Activated T-cell treated with anti-CD3 and anti-CD28 coated beads, Interleukin-2, amount 50 U/mL, for 72 hours (primary cell): ENCODE measurements around the gene SLAIN2. TPM values are rescaled to one million over a fixed set of nuclear protein-coding genes. Genes with fewer than 3 reads are reported as not detected.
"Not testable (repeated sequence)": the region's sequence is repeated elsewhere in the genome, so short reads cannot be mapped to it uniquely, and the experiment has no call there.

Experiments
- ATAC-seq, 2 donors: fragments of 150-1000 bp; cut with Tn5 transposase; replicated peaks in 1 of 2; 2 replicates each; pipeline ENCODE4 v1.10.0; 2021; ENCODE audit warnings: moderate library complexity in 2 of 2, mild to moderate bottlenecking in 1 of 2
- DNase-seq, 2 donors: peaks; one replicate each; pipeline ENCODE4 v3.0.0; 2021 to 2022; ENCODE audit warnings: mixed read lengths in 1 of 2
- H3K27ac Mint-ChIP-seq: one replicate; pipeline ENCODE4 v1.8.0; 2022; ENCODE audit warnings: mild to moderate bottlenecking, moderate library complexity, mixed read lengths
- H3K27me3 Mint-ChIP-seq: one replicate; pipeline ENCODE4 v1.8.0; 2022; ENCODE audit warnings: low read depth, mixed read lengths
- H3K36me3 Mint-ChIP-seq, 2 donors: one replicate each; pipeline ENCODE4 v1.8.0; 2022; ENCODE audit warnings: mixed read lengths in 2 of 2, mild to moderate bottlenecking in 1 of 2; ENCODE audit not compliant: insufficient read depth in 2 of 2
- H3K4me1 Mint-ChIP-seq: one replicate; pipeline ENCODE4 v1.8.0; 2022; ENCODE audit warnings: low read depth, mixed read lengths
- H3K4me3 Mint-ChIP-seq, 2 donors: one replicate each; pipeline ENCODE4 v1.8.0; 2022; ENCODE audit warnings: mild to moderate bottlenecking in 2 of 2, mixed read lengths in 2 of 2, moderate library complexity in 2 of 2
- H3K9me3 Mint-ChIP-seq, 2 donors: one replicate each; pipeline ENCODE4 v1.8.0; 2022; ENCODE audit warnings: mixed read lengths in 2 of 2
- total RNA-seq, 2 donors: library from RNA; stranded (reverse); gene quantifications; one replicate each; pipeline ENCODE4 v1.2.3, GENCODE V29; 2022

Gene SLAIN2
- 10 to 100 TPM; 43.4 to 58.0 TPM for total RNA-seq

GRCh38 chr4:48340965-48341775 lies at the start of gene SLAIN2:
SLAIN2 (plus strand) TSS chr4:48341529; CDS start chr4:48341740, 211 bp downstream.
- H3K27me3 Mint-ChIP-seq: no peaks in the 10 kb centered on the region
- DNase-seq (peak; percentile 99 to 100), ATAC-seq (peak; percentile 85 to 88)
- peaks cover 2% of the 10 kb centered on the region in 2 donors for H3K36me3 Mint-ChIP-seq
- H3K27ac Mint-ChIP-seq: peak within 1 kb of the TSS; percentile 95
- peaks cover 66% of the 10 kb centered on the region for H3K4me1 Mint-ChIP-seq
- no peaks in the 10 kb centered on the region for H3K9me3 Mint-ChIP-seq
- H3K4me3 Mint-ChIP-seq: peak within 1 kb of the TSS; percentile 81 to 96

- H3K36me3 Mint-ChIP-seq, H3K9me3 Mint-ChIP-seq, H3K27ac Mint-ChIP-seq, DNase-seq, H3K4me1 Mint-ChIP-seq, H3K27me3 Mint-ChIP-seq, ATAC-seq, H3K4me3 Mint-ChIP-seq: not testable (repeated sequence)
These were observed 49.0 kb upstream of the SLAIN2 start for GRCh38 chr4:48292218-48292790.

- H3K27ac Mint-ChIP-seq: no peak overlapping the region
- H3K27me3 Mint-ChIP-seq: no peaks in the 10 kb centered on the region
- H3K9me3 Mint-ChIP-seq: no peaks in the 10 kb centered on the region
- H3K4me1 Mint-ChIP-seq: peaks cover 6% of the 10 kb centered on the region
- DNase-seq: no peak
- ATAC-seq: no peak
- H3K4me3 Mint-ChIP-seq: no peak overlapping the region
- H3K36me3 Mint-ChIP-seq: no peaks in the 10 kb centered on the region
These were observed 46.2 kb upstream of the SLAIN2 start for GRCh38 chr4:48295116-48295515.

GRCh38 chr4:48296365-48296764 lies 45.0 kb upstream of the SLAIN2 start:
- peak overlapping the region; percentile 5 for H3K27ac Mint-ChIP-seq
- no peaks in the 10 kb centered on the region for H3K9me3 Mint-ChIP-seq
- H3K27me3 Mint-ChIP-seq: no peaks in the 10 kb centered on the region
- H3K4me1 Mint-ChIP-seq: peaks cover 6% of the 10 kb centered on the region
- DNase-seq: no peak
- no peaks in the 10 kb centered on the region for H3K36me3 Mint-ChIP-seq
- H3K4me3 Mint-ChIP-seq: peak overlapping the region in 1 of 2 donors; percentile 1
- ATAC-seq: no peak

GRCh38 chr4:48297256-48297846 lies 44.0 kb upstream of the SLAIN2 start:
- no peak overlapping the region for H3K27ac Mint-ChIP-seq
- no peaks in the 10 kb centered on the region for H3K9me3 Mint-ChIP-seq
- DNase-seq: no peak
- no peaks in the 10 kb centered on the region for H3K36me3 Mint-ChIP-seq
- H3K4me3 Mint-ChIP-seq: no peak overlapping the region
- peaks cover 6% of the 10 kb centered on the region for H3K4me1 Mint-ChIP-seq
- no peak for ATAC-seq
- H3K27me3 Mint-ChIP-seq: no peaks in the 10 kb centered on the region

GRCh38 chr4:48299560-48299959 lies 41.8 kb upstream of the SLAIN2 start:
- H3K27ac Mint-ChIP-seq: no peak overlapping the region
- DNase-seq (no peak), ATAC-seq (no peak)
- no peaks in the 10 kb centered on the region for H3K36me3 Mint-ChIP-seq
- peaks cover 6% of the 10 kb centered on the region for H3K4me1 Mint-ChIP-seq
- H3K4me3 Mint-ChIP-seq: no peak overlapping the region
- no peaks in the 10 kb centered on the region for H3K9me3 Mint-ChIP-seq
- no peaks in the 10 kb centered on the region for H3K27me3 Mint-ChIP-seq

GRCh38 chr4:48300004-48300403 lies 41.3 kb upstream of the SLAIN2 start:
- Mint-ChIP-seq H3K27me3 (no peaks in the 10 kb centered on the region), H3K9me3 (no peaks in the 10 kb centered on the region), H3K4me1 (peaks cover 6% of the 10 kb centered on the region), H3K36me3 (no peaks in the 10 kb centered on the region), H3K4me3 (no peak overlapping the region), H3K27ac (no peak overlapping the region)
- DNase-seq: no peak
- no peak for ATAC-seq

GRCh38 chr4:48305508-48305907 lies 35.8 kb upstream of the SLAIN2 start:
- H3K36me3 Mint-ChIP-seq: no peaks in the 10 kb centered on the region

GRCh38 chr4:48307528-48307927 lies 33.8 kb upstream of the SLAIN2 start:
- ATAC-seq (no peak), DNase-seq (no peak)
- H3K27me3 Mint-ChIP-seq: no peaks in the 10 kb centered on the region
- no peaks in the 10 kb centered on the region for H3K36me3 Mint-ChIP-seq
- no peak overlapping the region for H3K4me3 Mint-ChIP-seq
- no peaks in the 10 kb centered on the region for H3K9me3 Mint-ChIP-seq
- H3K4me1 Mint-ChIP-seq: no peaks in the 10 kb centered on the region
- no peak overlapping the region for H3K27ac Mint-ChIP-seq

More at GRCh38 chr4:48305508-48305907, 35.8 kb upstream of the SLAIN2 start:
- ATAC-seq (no peak), DNase-seq (no peak)
- Mint-ChIP-seq H3K27me3 (no peaks in the 10 kb centered on the region), H3K4me1 (no peaks in the 10 kb centered on the region), H3K9me3 (no peaks in the 10 kb centered on the region), H3K27ac (no peak overlapping the region), H3K4me3 (no peak overlapping the region)

GRCh38 chr4:48308901-48309300 lies 32.4 kb upstream of the SLAIN2 start:
- no peak overlapping the region for H3K27ac Mint-ChIP-seq
- H3K36me3 Mint-ChIP-seq: peaks cover 0 to 3% of the 10 kb centered on the region in 2 donors
- H3K4me3 Mint-ChIP-seq: no peak overlapping the region
- no peaks in the 10 kb centered on the region for H3K27me3 Mint-ChIP-seq
- ATAC-seq (no peak), DNase-seq (no peak)
- H3K9me3 Mint-ChIP-seq: no peaks in the 10 kb centered on the region
- H3K4me1 Mint-ChIP-seq: no peaks in the 10 kb centered on the region

GRCh38 chr4:48311896-48312295 lies 29.4 kb upstream of the SLAIN2 start:
- ATAC-seq: no peak

GRCh38 chr4:48314746-48315145 lies 26.6 kb upstream of the SLAIN2 start:
- DNase-seq, H3K4me1 Mint-ChIP-seq, H3K9me3 Mint-ChIP-seq, ATAC-seq, H3K36me3 Mint-ChIP-seq, H3K4me3 Mint-ChIP-seq, H3K27me3 Mint-ChIP-seq, H3K27ac Mint-ChIP-seq: not testable (repeated sequence)

More at GRCh38 chr4:48311896-48312295, 29.4 kb upstream of the SLAIN2 start:
- Mint-ChIP-seq H3K4me1 (no peaks in the 10 kb centered on the region), H3K27me3 (no peaks in the 10 kb centered on the region), H3K4me3 (no peak overlapping the region), H3K9me3 (no peaks in the 10 kb centered on the region), H3K36me3 (peaks cover 0 to 3% of the 10 kb centered on the region in 2 donors), H3K27ac (no peak overlapping the region)
- DNase-seq: no peak
